LNCaP clone FGC (cell line): ENCODE data around the gene IL17RC.

Experiments used
- DNase-seq: peaks from one replicate; pipeline ENCODE4 v3.0.0-alpha.2; 2011; ENCODE audit warnings: low read depth
- H3K4me3 ChIP-seq: 2 replicates; pipeline ENCODE4 v1.5.1; 2011; ENCODE audit warnings: mild to moderate bottlenecking, low read depth, low read length, control low read depth
- TF ChIP-seq, protein P1 (sequence below): IDR thresholded peaks from 2 replicates; pipeline ENCODE4 v1.5.1; 2012; ENCODE audit warnings: mild to moderate bottlenecking; ENCODE audit not compliant: control insufficient read depth, insufficient read depth; ENCODE audit errors: extremely low read depth

IL17RC gene

DNA sequence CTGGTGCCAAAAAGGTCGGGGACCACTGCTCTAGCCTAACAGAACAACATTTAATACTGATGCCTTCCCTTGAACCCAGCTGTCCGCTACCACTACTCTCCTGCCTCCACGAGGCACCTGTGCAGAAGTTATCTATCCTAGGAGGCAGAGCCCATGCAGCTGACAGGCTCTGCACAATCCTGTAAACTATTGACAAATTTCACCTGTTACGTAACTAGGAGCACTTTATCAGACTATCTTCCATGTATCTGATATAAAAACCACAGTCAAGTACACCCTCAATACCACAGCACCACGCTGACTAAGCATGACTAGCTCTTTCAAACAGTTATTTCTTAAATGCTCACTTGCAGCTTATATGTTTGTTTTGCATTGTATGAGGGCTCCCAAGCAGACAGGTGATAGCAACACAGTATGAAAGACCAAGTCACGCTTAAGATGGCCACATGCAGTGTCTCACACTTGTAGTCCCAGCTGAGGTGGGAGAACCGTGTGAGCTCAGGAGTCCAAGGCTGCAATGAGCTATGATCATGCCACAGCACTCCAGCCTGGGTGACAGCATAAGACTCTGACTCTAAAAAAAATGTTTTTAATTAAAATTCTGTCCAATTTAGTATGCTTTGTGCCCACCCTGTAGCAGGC lies 4.5 kb upstream of the IL17RC start:
- no peak overlapping the region for H3K4me3 ChIP-seq
- TF ChIP-seq, protein P1, sequence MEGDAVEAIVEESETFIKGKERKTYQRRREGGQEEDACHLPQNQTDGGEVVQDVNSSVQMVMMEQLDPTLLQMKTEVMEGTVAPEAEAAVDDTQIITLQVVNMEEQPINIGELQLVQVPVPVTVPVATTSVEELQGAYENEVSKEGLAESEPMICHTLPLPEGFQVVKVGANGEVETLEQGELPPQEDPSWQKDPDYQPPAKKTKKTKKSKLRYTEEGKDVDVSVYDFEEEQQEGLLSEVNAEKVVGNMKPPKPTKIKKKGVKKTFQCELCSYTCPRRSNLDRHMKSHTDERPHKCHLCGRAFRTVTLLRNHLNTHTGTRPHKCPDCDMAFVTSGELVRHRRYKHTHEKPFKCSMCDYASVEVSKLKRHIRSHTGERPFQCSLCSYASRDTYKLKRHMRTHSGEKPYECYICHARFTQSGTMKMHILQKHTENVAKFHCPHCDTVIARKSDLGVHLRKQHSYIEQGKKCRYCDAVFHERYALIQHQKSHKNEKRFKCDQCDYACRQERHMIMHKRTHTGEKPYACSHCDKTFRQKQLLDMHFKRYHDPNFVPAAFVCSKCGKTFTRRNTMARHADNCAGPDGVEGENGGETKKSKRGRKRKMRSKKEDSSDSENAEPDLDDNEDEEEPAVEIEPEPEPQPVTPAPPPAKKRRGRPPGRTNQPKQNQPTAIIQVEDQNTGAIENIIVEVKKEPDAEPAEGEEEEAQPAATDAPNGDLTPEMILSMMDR, result no peak
- DNase-seq, result no peak

DNA sequence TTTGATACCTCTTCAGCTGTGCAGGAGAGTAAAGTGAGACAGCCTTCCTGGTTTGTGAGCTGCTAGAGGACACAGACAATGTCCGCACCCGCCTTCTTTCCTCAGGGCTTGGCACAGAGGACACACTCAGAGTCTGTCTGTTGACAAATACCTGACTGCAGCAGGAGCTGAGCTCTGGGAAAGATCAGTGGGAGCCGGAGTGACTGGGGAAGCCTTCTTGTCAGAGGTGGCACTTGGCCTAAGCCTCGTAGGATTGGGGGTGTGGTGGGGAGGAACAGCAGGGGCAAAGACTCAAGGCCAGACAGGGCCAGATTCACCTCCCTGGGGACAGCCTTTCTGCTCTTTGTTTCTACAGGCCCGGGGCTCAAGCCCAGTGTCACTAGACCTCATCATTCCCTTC lies 3.3 kb upstream of the IL17RC start:
- TF ChIP-seq, protein P1, result no peak
- H3K4me3 ChIP-seq, result no peak overlapping the region
- DNase-seq, result no peak

- no peak overlapping the region for H3K4me3 ChIP-seq
- TF ChIP-seq, protein P1, result no peak
- DNase-seq, result no peak
Measured at GRCh38 chr3:9914011-9914410, 2.9 kb upstream of the IL17RC start.

- TF ChIP-seq, protein P1, result no peak
- H3K4me3 ChIP-seq, result no peak overlapping the region
- no peak for DNase-seq
Measured at GRCh38 chr3:9914559-9915253, 2.2 kb upstream of the IL17RC start.

GRCh38 chr3:9915254-9916141 lies 1.4 kb upstream of the IL17RC start:
- H3K4me3 ChIP-seq, result no peak overlapping the region
- TF ChIP-seq, protein P1, result no peak
- DNase-seq, result no peak

- no peak for DNase-seq
- H3K4me3 ChIP-seq, result peak overlapping the region; percentile 64
- TF ChIP-seq, protein P1, result no peak
Measured at GRCh38 chr3:9916346-9916733, 558 bp upstream of the IL17RC start.
